Measurements from ENCODE around the gene CHST8.

GRCh38 chr19:33730858-33731607 is 109.3 kb downstream of the CHST8 start:
- TF ChIP-seq CTCF (IDR thresholded peaks at IDR 0.05; ENCODE audit: insufficient read depth, low read depth, low read length) = no peak
- TF ChIP-seq EZH2 (IDR thresholded peaks at IDR 0.05; ENCODE audit: insufficient read depth, low read length) = no peak
